Erythroblast (primary cell): ENCODE data around the gene TCTN2.

ENCODE experiments used
- GATA1 ChIP-seq: IDR thresholded peaks from 2 replicates; pipeline ENCODE4 v1.6.1; 2011; ENCODE audit warnings: low read depth, mild to moderate bottlenecking, control low read depth, low read length, moderate library complexity
- POLR2A ChIP-seq: IDR thresholded peaks from 2 replicates; pipeline ENCODE4 v1.6.1; 2011; ENCODE audit warnings: mild to moderate bottlenecking, low read length

GRCh38 chr12:123723765-123724164 is 52.9 kb downstream of the TCTN2 start:
- TF ChIP-seq POLR2A, result no peak
- no peak for TF ChIP-seq GATA1
